Measurements from ENCODE around the gene NAV3. TPM values are rescaled to one million over a fixed set of nuclear protein-coding genes. Genes with fewer than 3 reads are reported as not detected.

Gene NAV3
- total RNA-seq, 1 experiment from 2014 or later, result 2.5 TPM

DNA sequence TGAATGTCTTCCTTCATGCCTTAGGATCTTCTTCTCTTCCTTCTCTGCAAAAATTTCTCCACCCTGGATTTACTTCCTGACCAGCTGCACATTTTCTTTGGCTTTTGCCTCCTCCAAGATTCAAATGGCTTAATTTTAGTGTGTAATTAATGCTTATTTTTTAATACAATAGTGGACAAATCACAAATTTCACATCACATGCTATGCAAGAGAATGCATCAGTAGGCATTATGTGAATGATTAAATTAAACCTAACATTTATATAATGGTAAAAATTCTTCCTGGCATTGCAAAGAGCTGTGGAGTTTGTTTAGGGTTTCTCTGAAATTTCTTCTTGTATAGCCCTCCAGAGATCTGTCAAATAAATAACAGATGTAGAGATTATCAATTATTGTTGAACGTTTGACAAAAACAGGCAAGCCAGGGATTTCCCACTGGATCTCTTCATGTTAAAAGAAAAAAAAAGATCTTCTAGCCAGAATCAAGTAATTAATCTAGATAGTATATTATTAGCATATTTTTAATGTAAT is 84.4 kb downstream of the NAV3 start:
- ATAC-seq, result no peak
- POLR2A ChIA-PET, result no interaction called here
- no TSS peak for BruUV-seq (replicated peaks)

DNA sequence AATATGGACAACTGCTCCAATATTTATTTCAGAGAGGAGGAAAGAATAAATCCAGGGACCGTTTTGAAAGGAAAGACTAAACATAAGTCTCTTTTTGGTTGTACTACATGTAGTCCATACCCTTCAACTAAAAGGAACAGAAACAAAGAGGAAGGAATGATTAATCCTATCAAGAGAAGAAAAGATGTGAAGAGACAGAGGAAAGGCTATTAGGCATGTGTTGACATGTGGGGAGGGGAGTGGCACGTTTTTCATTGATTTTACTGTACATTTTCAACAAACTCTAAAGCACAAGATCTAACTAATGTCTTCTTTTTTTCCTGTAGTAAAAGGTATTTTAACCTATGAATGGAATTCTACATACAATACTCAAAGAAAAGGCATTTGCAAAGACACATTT is 85.6 kb downstream of the NAV3 start:
- DNase-seq (ENCODE audit: low read depth, low spot score), result no peak
- Histone ChIP-seq H3K4me3 (ENCODE audit: low read depth in 2 of 2, low read length in 2 of 2) (no peak overlapping the region), H3K36me3 (ENCODE audit: control insufficient read depth, insufficient read depth, low read length) (no peaks in the 10 kb centered on the region), H3K4me1 (ENCODE audit: control insufficient read depth, insufficient read depth, low read length) (no peaks in the 10 kb centered on the region), H3K27ac (ENCODE audit: low read length) (no peak overlapping the region), H3K27me3 (ENCODE audit: control insufficient read depth, insufficient read depth, low read length) (no peaks in the 10 kb centered on the region), H3K9me3 (ENCODE audit: control insufficient read depth, insufficient read depth, low read depth, low read length) (no peaks in the 10 kb centered on the region)
- no TSS peak for BruUV-seq (replicated peaks)
- ChIA-PET POLR2A (no interaction called here), CTCF (no interaction called here)
- no peak for TF ChIP-seq CTCF (IDR thresholded peaks at IDR 0.05)
- TF ChIP-seq POLR2AphosphoS5 (IDR thresholded peaks at IDR 0.05; ENCODE audit: low read depth, low read length), result no peak
- TF ChIP-seq TCF7L2 (IDR thresholded peaks at IDR 0.05; ENCODE audit: low read depth, low read length), result no peak
- no peak for TF ChIP-seq SIN3A (IDR thresholded peaks at IDR 0.05; ENCODE audit: borderline replicate concordance, insufficient read depth, low read depth, low read length)
- no peak for TF ChIP-seq REST (IDR thresholded peaks at IDR 0.05; ENCODE audit: insufficient read depth in 1 of 2, low read depth in 2 of 2, low read length in 1 of 2)
- intact Hi-C loops (cut with micrococcal nuclease; ENCODE audit: unreplicated experiment) (no loop called here), in situ Hi-C loops (cut with HindIII; ENCODE audit: low pct_unique_long_range_greater_than_20kb, low sequenced_read_pairs) (no loop called here)
- ATAC-seq, result no peak

More for the DNA sequence above, 84.4 kb downstream of the NAV3 start:
- intact Hi-C loops (cut with micrococcal nuclease; ENCODE audit: unreplicated experiment) (no loop called here), in situ Hi-C loops (cut with HindIII; ENCODE audit: low pct_unique_long_range_greater_than_20kb, low sequenced_read_pairs) (no loop called here)
- Histone ChIP-seq H3K27ac (ENCODE audit: low read length) (no peak overlapping the region), H3K4me3 (ENCODE audit: low read depth in 2 of 2, low read length in 2 of 2) (no peak overlapping the region), H3K27me3 (ENCODE audit: control insufficient read depth, insufficient read depth, low read length) (no peaks in the 10 kb centered on the region), H3K4me1 (ENCODE audit: control insufficient read depth, insufficient read depth, low read length) (no peaks in the 10 kb centered on the region), H3K9me3 (ENCODE audit: control insufficient read depth, insufficient read depth, low read depth, low read length) (no peaks in the 10 kb centered on the region), H3K36me3 (ENCODE audit: control insufficient read depth, insufficient read depth, low read length) (no peaks in the 10 kb centered on the region)
- TF ChIP-seq REST (IDR thresholded peaks at IDR 0.05; ENCODE audit: insufficient read depth in 1 of 2, low read depth in 2 of 2, low read length in 1 of 2) (no peak), CTCF (IDR thresholded peaks at IDR 0.05) (no peak), SIN3A (IDR thresholded peaks at IDR 0.05; ENCODE audit: borderline replicate concordance, insufficient read depth, low read depth, low read length) (no peak), TCF7L2 (IDR thresholded peaks at IDR 0.05; ENCODE audit: low read depth, low read length) (no peak), POLR2AphosphoS5 (IDR thresholded peaks at IDR 0.05; ENCODE audit: low read depth, low read length) (no peak)
- DNase-seq (ENCODE audit: low read depth, low spot score), result no peak
- CTCF ChIA-PET, result no interaction called here
